Mammary epithelial cell (primary cell): ENCODE measurements around the gene RPL37A.

Experiments used
- CTCF ChIP-seq, 2 donors: IDR thresholded peaks in 1 of 2; conservative IDR thresholded peaks in 1 of 2; 2 replicates each; pipeline ENCODE4 v1.5.1; 2011 to 2012; ENCODE audit warnings: inconsistent platforms in 2 of 2, low read length in 2 of 2, mild to moderate bottlenecking in 2 of 2, control low read depth in 1 of 2, low read depth in 1 of 2; ENCODE audit not compliant: insufficient read depth in 1 of 2; ENCODE audit errors: extremely low read depth in 1 of 2
- EZH2 ChIP-seq: IDR thresholded peaks from 2 replicates; pipeline ENCODE4 v1.6.1; 2012; ENCODE audit warnings: low read length, inconsistent platforms, borderline replicate concordance

- TF ChIP-seq CTCF (conservative IDR thresholded peaks at IDR 0.05 in 1 of 2, IDR thresholded peaks at IDR 0.05 in 1 of 2; ENCODE audit: extremely low read depth in 1 of 2, insufficient read depth in 1 of 2, low read depth in 1 of 2, low read length in 2 of 2) (no peak), EZH2 (no peak)
Measured at GRCh38 chr2:216538538-216538937, 39.9 kb downstream of the RPL37A start.
